K562 (cell line): ENCODE measurements around the gene RILP. TPM values are rescaled to one million over a fixed set of nuclear protein-coding genes. Genes with fewer than 3 reads are reported as not detected.

Source experiments
- DEAF1 ChIP-seq: fragments of 450-650 bp; formaldehyde crosslinking; IDR thresholded peaks from 2 replicates; pipeline ENCODE4 v1.4.0; 2020; ENCODE audit warnings: mild to moderate bottlenecking, moderate library complexity
- MTA3 ChIP-seq: fragments of 450-650 bp; formaldehyde crosslinking; IDR thresholded peaks from 2 replicates; pipeline ENCODE4 v1.6.1; 2017; ENCODE audit warnings: mild to moderate bottlenecking, borderline replicate concordance
- NFIC ChIP-seq: fragments of 450-650 bp; IDR thresholded peaks from 2 replicates; pipeline ENCODE4 v1.6.1; 2017; ENCODE audit warnings: mild to moderate bottlenecking, inconsistent platforms
- RAD21 ChIP-seq, 2 experiments: fragments of 250-450 bp in 1 of 2; fragments of 450-650 bp in 1 of 2; sonication (Bioruptor Pico) in 1 of 2; formaldehyde crosslinking in 1 of 2; IDR thresholded peaks in 1 of 2; conservative IDR thresholded peaks in 1 of 2; 2 replicates each; pipeline versions ENCODE4 v1.4.0 to v1.8.0; 2020 to 2022; ENCODE audit warnings: mild to moderate bottlenecking in 2 of 2, moderate library complexity in 1 of 2
- RBM25 ChIP-seq: fragments of 200-400 bp; formaldehyde crosslinking; IDR thresholded peaks from 2 replicates; pipeline ENCODE4 v1.6.1; 2018; ENCODE audit warnings: low read length, low read depth, moderate library complexity; ENCODE audit not compliant: severe bottlenecking
- TARDBP ChIP-seq: fragments of 450-650 bp; IDR thresholded peaks from 2 replicates; pipeline ENCODE4 v1.6.1; 2016
- TEAD1 ChIP-seq, 2 experiments: fragments of 450-650 bp in 1 of 2; sonication (generic) in 1 of 2; formaldehyde crosslinking; IDR thresholded peaks; 2 replicates each; pipeline versions ENCODE4 v1.4.0 to v1.8.0; 2020 to 2022; ENCODE audit warnings: mild to moderate bottlenecking in 2 of 2, missing genetic modification reagents in 1 of 2
- polyA plus RNA-seq, 8 experiments: library from polyadenylated mRNA; depleted of rRNA in 4 of 8; stranded (reverse) in 5 of 8; unstranded in 3 of 8; fragments of >200 nt; fragmentation: Nextera tagmentation in 2 of 8; fragmentation: Illumina TruSeq in 1 of 8; extraction: Ambion mirVana in 2 of 8; extraction: Trizol in 1 of 8; gene quantifications; 2 replicates each; pipeline versions ENCODE4 v1.2.1 to v1.2.3, GENCODE V29; 2011 to 2014; ENCODE audit warnings: inconsistent platforms in 1 of 8, missing spikeins in 1 of 8
- total RNA-seq, 7 experiments: library from RNA; depleted of rRNA in 6 of 7; stranded (reverse); fragments of >200 nt in 6 of 7; fragmentation: Illumina TruSeq in 2 of 7; extraction: Trizol in 2 of 7; gene quantifications; 2 replicates each; pipeline versions ENCODE4 v1.2.1 to v1.2.3, GENCODE V29; 2011 to 2021; ENCODE audit warnings: low replicate concordance in 1 of 7
- TF ChIP-seq, protein P1 (sequence below): fragments of 450-650 bp; IDR thresholded peaks from 2 replicates; pipeline ENCODE4 v1.6.1; 2018; ENCODE audit not compliant: partially characterized antibody
- TF ChIP-seq, protein P2 (sequence below): fragments of 250-450 bp; sonication (Bioruptor Pico); IDR thresholded peaks from 2 replicates; pipeline ENCODE4 v1.4.0; 2020; ENCODE audit warnings: mild to moderate bottlenecking, moderate library complexity
- TF ChIP-seq, protein P3 (sequence below), 3 experiments: IDR thresholded peaks in 2 of 3; conservative IDR thresholded peaks in 1 of 3; 2 replicates each; pipeline ENCODE4 v1.5.1; 2011 to 2012; ENCODE audit warnings: low read length in 3 of 3, mild to moderate bottlenecking in 3 of 3, control low read depth in 2 of 3, improper control_type of control experiment in 1 of 3, inconsistent platforms in 1 of 3, low read depth in 1 of 3, mixed read lengths in 1 of 3, moderate library complexity in 1 of 3; ENCODE audit not compliant: insufficient read depth in 2 of 3
- TF ChIP-seq, protein P4 (sequence below): sonication (generic); formaldehyde crosslinking; IDR thresholded peaks from 2 replicates; pipeline ENCODE4 v1.9.0; 2022; ENCODE audit warnings: mild to moderate bottlenecking, missing genetic modification reagents

Gene RILP
- total and polyA plus RNA-seq, 9 of the 15 experiments (the other 6 are each of a cell fraction or from before 2014, with no cell fraction given) = 0.75 to 54.9 (median 27.8) TPM

- TF ChIP-seq, protein P1, sequence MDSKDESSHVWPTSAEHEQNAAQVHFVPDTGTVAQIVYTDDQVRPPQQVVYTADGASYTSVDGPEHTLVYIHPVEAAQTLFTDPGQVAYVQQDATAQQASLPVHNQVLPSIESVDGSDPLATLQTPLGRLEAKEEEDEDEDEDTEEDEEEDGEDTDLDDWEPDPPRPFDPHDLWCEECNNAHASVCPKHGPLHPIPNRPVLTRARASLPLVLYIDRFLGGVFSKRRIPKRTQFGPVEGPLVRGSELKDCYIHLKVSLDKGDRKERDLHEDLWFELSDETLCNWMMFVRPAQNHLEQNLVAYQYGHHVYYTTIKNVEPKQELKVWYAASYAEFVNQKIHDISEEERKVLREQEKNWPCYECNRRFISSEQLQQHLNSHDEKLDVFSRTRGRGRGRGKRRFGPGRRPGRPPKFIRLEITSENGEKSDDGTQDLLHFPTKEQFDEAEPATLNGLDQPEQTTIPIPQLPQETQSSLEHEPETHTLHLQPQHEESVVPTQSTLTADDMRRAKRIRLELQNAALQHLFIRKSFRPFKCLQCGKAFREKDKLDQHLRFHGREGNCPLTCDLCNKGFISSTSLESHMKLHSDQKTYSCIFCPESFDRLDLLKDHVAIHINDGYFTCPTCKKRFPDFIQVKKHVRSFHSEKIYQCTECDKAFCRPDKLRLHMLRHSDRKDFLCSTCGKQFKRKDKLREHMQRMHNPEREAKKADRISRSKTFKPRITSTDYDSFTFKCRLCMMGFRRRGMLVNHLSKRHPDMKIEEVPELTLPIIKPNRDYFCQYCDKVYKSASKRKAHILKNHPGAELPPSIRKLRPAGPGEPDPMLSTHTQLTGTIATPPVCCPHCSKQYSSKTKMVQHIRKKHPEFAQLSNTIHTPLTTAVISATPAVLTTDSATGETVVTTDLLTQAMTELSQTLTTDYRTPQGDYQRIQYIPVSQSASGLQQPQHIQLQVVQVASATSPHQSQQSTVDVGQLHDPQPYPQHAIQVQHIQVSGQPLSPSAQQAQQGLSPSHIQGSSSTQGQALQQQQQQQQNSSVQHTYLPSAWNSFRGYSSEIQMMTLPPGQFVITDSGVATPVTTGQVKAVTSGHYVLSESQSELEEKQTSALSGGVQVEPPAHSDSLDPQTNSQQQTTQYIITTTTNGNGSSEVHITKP = peak; percentile 9
- TF ChIP-seq RAD21 (CRISPR knock-in tag; conservative IDR thresholded peaks at IDR 0.05 in 1 of 2, IDR thresholded peaks at IDR 0.05 in 1 of 2) = peak; percentile 77 to 78
- TF ChIP-seq, protein P2, sequence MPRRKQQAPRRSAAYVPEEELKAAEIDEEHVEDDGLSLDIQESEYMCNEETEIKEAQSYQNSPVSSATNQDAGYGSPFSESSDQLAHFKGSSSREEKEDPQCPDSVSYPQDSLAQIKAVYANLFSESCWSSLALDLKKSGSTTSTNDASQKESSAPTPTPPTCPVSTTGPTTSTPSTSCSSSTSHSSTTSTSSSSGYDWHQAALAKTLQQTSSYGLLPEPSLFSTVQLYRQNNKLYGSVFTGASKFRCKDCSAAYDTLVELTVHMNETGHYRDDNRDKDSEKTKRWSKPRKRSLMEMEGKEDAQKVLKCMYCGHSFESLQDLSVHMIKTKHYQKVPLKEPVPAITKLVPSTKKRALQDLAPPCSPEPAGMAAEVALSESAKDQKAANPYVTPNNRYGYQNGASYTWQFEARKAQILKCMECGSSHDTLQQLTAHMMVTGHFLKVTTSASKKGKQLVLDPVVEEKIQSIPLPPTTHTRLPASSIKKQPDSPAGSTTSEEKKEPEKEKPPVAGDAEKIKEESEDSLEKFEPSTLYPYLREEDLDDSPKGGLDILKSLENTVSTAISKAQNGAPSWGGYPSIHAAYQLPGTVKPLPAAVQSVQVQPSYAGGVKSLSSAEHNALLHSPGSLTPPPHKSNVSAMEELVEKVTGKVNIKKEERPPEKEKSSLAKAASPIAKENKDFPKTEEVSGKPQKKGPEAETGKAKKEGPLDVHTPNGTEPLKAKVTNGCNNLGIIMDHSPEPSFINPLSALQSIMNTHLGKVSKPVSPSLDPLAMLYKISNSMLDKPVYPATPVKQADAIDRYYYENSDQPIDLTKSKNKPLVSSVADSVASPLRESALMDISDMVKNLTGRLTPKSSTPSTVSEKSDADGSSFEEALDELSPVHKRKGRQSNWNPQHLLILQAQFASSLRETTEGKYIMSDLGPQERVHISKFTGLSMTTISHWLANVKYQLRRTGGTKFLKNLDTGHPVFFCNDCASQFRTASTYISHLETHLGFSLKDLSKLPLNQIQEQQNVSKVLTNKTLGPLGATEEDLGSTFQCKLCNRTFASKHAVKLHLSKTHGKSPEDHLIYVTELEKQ (CRISPR knock-in tag) = no peak
- 0 out of 2 replicates have a peak, but pooled peaks have one; percentile 28 for TF ChIP-seq MTA3
- TF ChIP-seq RBM25 = no peak
- peak; percentile 82 for TF ChIP-seq DEAF1 (CRISPR knock-in tag)
- TF ChIP-seq NFIC = peak; percentile 59
- TF ChIP-seq TEAD1 (CRISPR knock-in tag; IDR thresholded peaks at IDR 0.05) = 0 out of 4 replicates have a peak, but pooled peaks have one; percentile 15 to 47
- TF ChIP-seq, protein P3, sequence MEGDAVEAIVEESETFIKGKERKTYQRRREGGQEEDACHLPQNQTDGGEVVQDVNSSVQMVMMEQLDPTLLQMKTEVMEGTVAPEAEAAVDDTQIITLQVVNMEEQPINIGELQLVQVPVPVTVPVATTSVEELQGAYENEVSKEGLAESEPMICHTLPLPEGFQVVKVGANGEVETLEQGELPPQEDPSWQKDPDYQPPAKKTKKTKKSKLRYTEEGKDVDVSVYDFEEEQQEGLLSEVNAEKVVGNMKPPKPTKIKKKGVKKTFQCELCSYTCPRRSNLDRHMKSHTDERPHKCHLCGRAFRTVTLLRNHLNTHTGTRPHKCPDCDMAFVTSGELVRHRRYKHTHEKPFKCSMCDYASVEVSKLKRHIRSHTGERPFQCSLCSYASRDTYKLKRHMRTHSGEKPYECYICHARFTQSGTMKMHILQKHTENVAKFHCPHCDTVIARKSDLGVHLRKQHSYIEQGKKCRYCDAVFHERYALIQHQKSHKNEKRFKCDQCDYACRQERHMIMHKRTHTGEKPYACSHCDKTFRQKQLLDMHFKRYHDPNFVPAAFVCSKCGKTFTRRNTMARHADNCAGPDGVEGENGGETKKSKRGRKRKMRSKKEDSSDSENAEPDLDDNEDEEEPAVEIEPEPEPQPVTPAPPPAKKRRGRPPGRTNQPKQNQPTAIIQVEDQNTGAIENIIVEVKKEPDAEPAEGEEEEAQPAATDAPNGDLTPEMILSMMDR (IDR thresholded peaks at IDR 0.05 in 2 of 3, conservative IDR thresholded peaks at IDR 0.05 in 1 of 3; ENCODE audit: insufficient read depth in 2 of 3, low read depth in 1 of 3, low read length in 3 of 3) = peak; percentile 80 to 85 (median 83)
- TF ChIP-seq, protein P4, sequence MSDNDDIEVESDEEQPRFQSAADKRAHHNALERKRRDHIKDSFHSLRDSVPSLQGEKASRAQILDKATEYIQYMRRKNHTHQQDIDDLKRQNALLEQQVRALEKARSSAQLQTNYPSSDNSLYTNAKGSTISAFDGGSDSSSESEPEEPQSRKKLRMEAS (CRISPR knock-in tag) = peak; percentile 21; the same call in 1 of the 2 replicates
- TF ChIP-seq TARDBP = no peak
These were observed 20.0 kb downstream of the RILP start (continued) for GRCh38 chr17:1629504-1630310.
